GM06990 (cell line): ENCODE measurements around the gene MEX3D.
A peak's percentile ranks its signal among the peaks of the same experiment; 100 is the strongest.

Source experiments
- DNase-seq: peaks from one replicate; pipeline ENCODE4 v3.0.0-alpha.2; 2011; ENCODE audit not compliant: insufficient read length; ENCODE audit errors: extremely low read depth
- H3K27me3 ChIP-seq: replicated peaks from 2 replicates; pipeline ENCODE4 v1.6.0; 2011; ENCODE audit warnings: low read length; ENCODE audit not compliant: control insufficient read depth, insufficient read depth
- H3K36me3 ChIP-seq: 2 replicates; pipeline ENCODE4 v1.5.1; 2011; ENCODE audit warnings: low read length; ENCODE audit not compliant: control insufficient read depth, insufficient read depth
- H3K4me3 ChIP-seq: replicated peaks from 2 replicates; pipeline ENCODE4 v1.5.1; 2011; ENCODE audit warnings: low read depth, mild to moderate bottlenecking, control low read depth, low read length
- CTCF ChIP-seq: IDR thresholded peaks from 2 replicates; pipeline ENCODE4 v1.5.1; 2011; ENCODE audit warnings: low read length, control low read depth, mild to moderate bottlenecking, inconsistent platforms; ENCODE audit not compliant: insufficient read depth, poor library complexity, severe bottlenecking

The MEX3D gene

GRCh38 chr19:1592024-1592754 is 24.1 kb upstream of the MEX3D start:
- peaks cover 3% of the 10 kb centered on the region for H3K36me3 ChIP-seq
- H3K4me3 ChIP-seq: peak overlapping the region; percentile 98
- no peak for TF ChIP-seq CTCF
- H3K27me3 ChIP-seq: no peaks in the 10 kb centered on the region
- DNase-seq: peak; percentile 94

- peak; percentile 28 for DNase-seq
- no peak for TF ChIP-seq CTCF
- no peaks in the 10 kb centered on the region; the same call in 1 of the 2 replicates for H3K36me3 ChIP-seq
- H3K4me3 ChIP-seq: peak overlapping the region; percentile 98
- H3K27me3 ChIP-seq: no peaks in the 10 kb centered on the region
Observed at GRCh38 chr19:1591421-1592023, 23.4 kb upstream of the MEX3D start.

GRCh38 chr19:1590641-1591397 is 22.7 kb upstream of the MEX3D start:
- TF ChIP-seq CTCF: peak; percentile 67
- Histone ChIP-seq H3K4me3 (peak overlapping the region; percentile 98), H3K27me3 (no peaks in the 10 kb centered on the region), H3K36me3 (peaks cover 2% of the 10 kb centered on the region; the same call in 1 of the 2 replicates)
- peak; percentile 43 for DNase-seq

GRCh38 chr19:1587872-1588271 is 19.7 kb upstream of the MEX3D start:
- no peaks in the 10 kb centered on the region for H3K27me3 ChIP-seq
- TF ChIP-seq CTCF: no peak
- peaks cover 6% of the 10 kb centered on the region for H3K36me3 ChIP-seq
- no peak for DNase-seq
- H3K4me3 ChIP-seq: no peak overlapping the region

- no peak for DNase-seq
- peaks cover 21% of the 10 kb centered on the region for H3K36me3 ChIP-seq
- TF ChIP-seq CTCF: no peak
- H3K4me3 ChIP-seq: no peak overlapping the region
- no peaks in the 10 kb centered on the region for H3K27me3 ChIP-seq
Observed at GRCh38 chr19:1585243-1585580, 17.1 kb upstream of the MEX3D start.
